DMS53 treated with DMSO at 0.1 percent for 48 hours (cell line): ENCODE results near the gene CASK.
"Not testable (repeated sequence)": the region's sequence is repeated elsewhere in the genome, so short reads cannot be mapped to it uniquely, and the experiment has no call there.

Source experiments
- DNase-seq: peaks from one replicate; lab custom pipeline; 2025; ENCODE audit not compliant: unreplicated experiment; lab: John Stamatoyannopoulos, UW

The CASK gene

GRCh38 chrX:41522081-41522480, 401.3 kb downstream of the CASK start:
- DNase-seq, result no peak

GRCh38 chrX:41519468-41519867, 403.9 kb downstream of the CASK start:
- no peak for DNase-seq

- no peak for DNase-seq
Measured at GRCh38 chrX:41518841-41519220, 404.5 kb downstream of the CASK start.

- DNase-seq, result no peak
Measured at GRCh38 chrX:41518127-41518840, 405.1 kb downstream of the CASK start.

- no peak for DNase-seq
Measured at GRCh38 chrX:41516999-41517765, 406.2 kb downstream of the CASK start.

- DNase-seq, result no peak
Measured at GRCh38 chrX:41516456-41516855, 406.9 kb downstream of the CASK start.

- no peak for DNase-seq
Measured at GRCh38 chrX:41515376-41515775, 408.0 kb downstream of the CASK start.

GRCh38 chrX:41514179-41514578, 409.2 kb downstream of the CASK start:
- DNase-seq, result no peak

- DNase-seq, result not testable (repeated sequence)
Measured at GRCh38 chrX:41512853-41513252, 410.5 kb downstream of the CASK start.

- no peak for DNase-seq
Measured at GRCh38 chrX:41512394-41512793, 411.0 kb downstream of the CASK start.

GRCh38 chrX:41507919-41508318, 415.4 kb downstream of the CASK start:
- DNase-seq, result no peak

GRCh38 chrX:41502004-41502403, 421.4 kb downstream of the CASK start:
- no peak for DNase-seq

- no peak for DNase-seq
Measured at GRCh38 chrX:41499984-41500383, 423.4 kb downstream of the CASK start.

GRCh38 chrX:41499195-41499594, 424.2 kb downstream of the CASK start:
- DNase-seq, result no peak

GRCh38 chrX:41491267-41492004, 431.9 kb downstream of the CASK start:
- DNase-seq, result no peak

GRCh38 chrX:41490446-41490845, 432.9 kb downstream of the CASK start:
- DNase-seq, result no peak

- no peak for DNase-seq
Measured at GRCh38 chrX:41482154-41482850, 441.1 kb downstream of the CASK start.

GRCh38 chrX:41481264-41482109, 441.9 kb downstream of the CASK start:
- no peak for DNase-seq

GRCh38 chrX:41480508-41481260, 442.7 kb downstream of the CASK start:
- no peak for DNase-seq
